Heart left ventricle (tissue), 13 donors: ENCODE results near the gene DOHH.

Source experiments
- POLR2A ChIP-seq, 2 donors: fragments of 450-650 bp; IDR thresholded peaks; one replicate each; pipeline ENCODE4 v1.6.1; 2017; ENCODE audit warnings: antibody characterized with exemption in 2 of 2, mild to moderate bottlenecking in 2 of 2, moderate library complexity in 2 of 2
- TF ChIP-seq, protein P1 (sequence below), 12 donors: fragments of 200-600 bp; sonication (generic) in 4 of 12; IDR thresholded peaks; one replicate each; pipeline versions ENCODE4 v1.5.0 to v1.8.0; 2018 to 2022; ENCODE audit warnings: antibody characterized with exemption in 12 of 12, mild to moderate bottlenecking in 5 of 12
- donor health status: ischemic (EF 13 %, LVEDD 7.1; RV severe dilation, severe dysfunction).
- donor health status: DM: no; HTN: yes; CAD: no.
- donor health status: DM: no; HTN: no; CAD: no.
- donor health status: ischemic (EF 25% LVEDD 6.9; RV normal size, moderate dysfunction).
- donor health status: ischemic (EF 25% LVEDD 5.7; RV mildly dilated, moderate dysfunction).
- donor health status: ischemic (EF 35%, LVEDD 5.7; RV mildly dilated, moderate dysfunction).
- donor health status: nonischemic (EF 11% LVEDD 7.7; RV severe dilation, severe dysfunction).
- donor health status: DM: yes; HTN: yes; CAD: no.
- donor health status: PGD.
- donor health status: ischemic (EF 29% LVEDD 5.4; RV normal size, mild dysfunction).
- donor health status: nonischemic (EF 23%, LVEDD 6.1; RV moderate dilation, normal function).

- TF ChIP-seq, protein P1, sequence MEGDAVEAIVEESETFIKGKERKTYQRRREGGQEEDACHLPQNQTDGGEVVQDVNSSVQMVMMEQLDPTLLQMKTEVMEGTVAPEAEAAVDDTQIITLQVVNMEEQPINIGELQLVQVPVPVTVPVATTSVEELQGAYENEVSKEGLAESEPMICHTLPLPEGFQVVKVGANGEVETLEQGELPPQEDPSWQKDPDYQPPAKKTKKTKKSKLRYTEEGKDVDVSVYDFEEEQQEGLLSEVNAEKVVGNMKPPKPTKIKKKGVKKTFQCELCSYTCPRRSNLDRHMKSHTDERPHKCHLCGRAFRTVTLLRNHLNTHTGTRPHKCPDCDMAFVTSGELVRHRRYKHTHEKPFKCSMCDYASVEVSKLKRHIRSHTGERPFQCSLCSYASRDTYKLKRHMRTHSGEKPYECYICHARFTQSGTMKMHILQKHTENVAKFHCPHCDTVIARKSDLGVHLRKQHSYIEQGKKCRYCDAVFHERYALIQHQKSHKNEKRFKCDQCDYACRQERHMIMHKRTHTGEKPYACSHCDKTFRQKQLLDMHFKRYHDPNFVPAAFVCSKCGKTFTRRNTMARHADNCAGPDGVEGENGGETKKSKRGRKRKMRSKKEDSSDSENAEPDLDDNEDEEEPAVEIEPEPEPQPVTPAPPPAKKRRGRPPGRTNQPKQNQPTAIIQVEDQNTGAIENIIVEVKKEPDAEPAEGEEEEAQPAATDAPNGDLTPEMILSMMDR (IDR thresholded peaks at IDR 0.05), result no peak
- TF ChIP-seq POLR2A (IDR thresholded peaks at IDR 0.05), result no peak
These were observed 31.8 kb upstream of the DOHH start for GRCh38 chr19:3532154-3532786.
